WTC11 (cell line): ENCODE measurements around the gene HAP1. TPM values are rescaled to one million over a fixed set of nuclear protein-coding genes. Genes with fewer than 3 reads are reported as not detected.

Experiments used
- ATAC-seq: fragments of 200-7000 bp; cut with Tn5 transposase; 2 replicates; pipeline ENCODE4 v1.10.0; 2021; ENCODE audit warnings: mild to moderate bottlenecking, moderate library complexity
- CTCF ChIA-PET: fragments of 300-600 bp; sonication (Branson Sonifier 250); formaldehyde crosslinking; loops from one replicate; lab custom pipeline; 2021; ENCODE audit warnings: antibody characterized with exemption; lab: Charles Lee
- POLR2A ChIA-PET: fragments of 350-600 bp; sonication (Branson Sonifier 250); formaldehyde crosslinking; loops from one replicate; lab custom pipeline; 2021; ENCODE audit warnings: antibody characterized with exemption; lab: Charles Lee
- DNase-seq: peaks from one replicate; pipeline ENCODE4 v3.0.0; 2021; ENCODE audit warnings: low spot score
- H3K27ac Mint-ChIP-seq: 2 replicates; pipeline ENCODE4 v1.8.0; 2021; ENCODE audit warnings: mixed read lengths
- H3K27me3 Mint-ChIP-seq: 2 replicates; pipeline ENCODE4 v1.8.0; 2021; ENCODE audit warnings: low read depth, mild to moderate bottlenecking, moderate library complexity, mixed read lengths
- H3K36me3 Mint-ChIP-seq: 2 replicates; pipeline ENCODE4 v1.8.0; 2021; ENCODE audit warnings: mixed read lengths
- H3K4me1 Mint-ChIP-seq: 2 replicates; pipeline ENCODE4 v1.8.0; 2022; ENCODE audit warnings: mixed read lengths
- H3K4me3 Mint-ChIP-seq: 2 replicates; pipeline ENCODE4 v1.8.0; 2021; ENCODE audit warnings: mild to moderate bottlenecking, moderate library complexity, mixed read lengths
- H3K9me3 Mint-ChIP-seq: 2 replicates; pipeline ENCODE4 v1.8.0; 2021; ENCODE audit warnings: mixed read lengths
- AFF4 ChIP-seq: sonication (generic); formaldehyde crosslinking; IDR thresholded peaks from 2 replicates; pipeline ENCODE4 v1.8.1; 2023; ENCODE audit warnings: mild to moderate bottlenecking, missing genetic modification reagents, borderline replicate concordance
- ATF1 ChIP-seq: sonication (generic); formaldehyde crosslinking; IDR thresholded peaks from 2 replicates; pipeline ENCODE4 v1.8.1; 2023; ENCODE audit warnings: mild to moderate bottlenecking, moderate library complexity, missing genetic modification reagents
- ATF6 ChIP-seq: sonication (generic); formaldehyde crosslinking; IDR thresholded peaks from 2 replicates; pipeline ENCODE4 v1.8.1; 2023; ENCODE audit warnings: mild to moderate bottlenecking, missing genetic modification reagents
- FOXK1 ChIP-seq: sonication (generic); formaldehyde crosslinking; IDR thresholded peaks from 2 replicates; pipeline ENCODE4 v1.8.0; 2022; ENCODE audit warnings: mild to moderate bottlenecking, moderate library complexity, missing genetic modification reagents
- JUN ChIP-seq: sonication (generic); formaldehyde crosslinking; IDR thresholded peaks from 2 replicates; pipeline ENCODE4 v1.8.0; 2023; ENCODE audit warnings: mild to moderate bottlenecking, missing genetic modification reagents
- MLX ChIP-seq: sonication (generic); formaldehyde crosslinking; IDR thresholded peaks from 2 replicates; pipeline ENCODE4 v1.8.1; 2023; ENCODE audit warnings: mild to moderate bottlenecking, missing genetic modification reagents, moderate library complexity
- NR1H2 ChIP-seq: sonication (generic); formaldehyde crosslinking; IDR thresholded peaks from 2 replicates; pipeline ENCODE4 v1.9.0; 2021; ENCODE audit warnings: mild to moderate bottlenecking, moderate library complexity, missing genetic modification reagents
- PRRX2 ChIP-seq: fragments of 250-450 bp; sonication (Bioruptor Pico); IDR thresholded peaks from 2 replicates; pipeline ENCODE4 v1.8.0; 2021; ENCODE audit warnings: mild to moderate bottlenecking
- SMAD4 ChIP-seq: sonication (generic); formaldehyde crosslinking; IDR thresholded peaks from 2 replicates; pipeline ENCODE4 v1.8.0; 2022; ENCODE audit warnings: mild to moderate bottlenecking, missing genetic modification reagents
- TP53 ChIP-seq: sonication (generic); formaldehyde crosslinking; IDR thresholded peaks from 2 replicates; pipeline ENCODE4 v1.8.1; 2023; ENCODE audit warnings: mild to moderate bottlenecking, missing genetic modification reagents
- ZNF121 ChIP-seq: sonication (generic); formaldehyde crosslinking; IDR thresholded peaks from 2 replicates; pipeline ENCODE4 v1.8.0; 2023; ENCODE audit warnings: missing genetic modification reagents
- ZNF138 ChIP-seq: sonication (generic); formaldehyde crosslinking; conservative IDR thresholded peaks from 2 replicates; pipeline ENCODE4 v1.8.1; 2022; ENCODE audit warnings: mild to moderate bottlenecking, moderate library complexity, missing genetic modification reagents
- ZNF219 ChIP-seq: sonication (generic); formaldehyde crosslinking; IDR thresholded peaks from 2 replicates; pipeline ENCODE4 v1.8.0; 2023; ENCODE audit warnings: missing genetic modification reagents, mild to moderate bottlenecking, borderline replicate concordance
- ZNF232 ChIP-seq: sonication (generic); formaldehyde crosslinking; IDR thresholded peaks from 2 replicates; pipeline ENCODE4 v1.8.0; 2022; ENCODE audit warnings: mild to moderate bottlenecking, missing genetic modification reagents
- ZNF263 ChIP-seq: sonication (generic); formaldehyde crosslinking; IDR thresholded peaks from 2 replicates; pipeline ENCODE4 v1.8.1; 2022; ENCODE audit warnings: low read depth, mild to moderate bottlenecking, moderate library complexity, missing genetic modification reagents
- ZNF317 ChIP-seq: sonication (generic); formaldehyde crosslinking; IDR thresholded peaks from 2 replicates; pipeline ENCODE4 v1.8.1; 2023; ENCODE audit warnings: low read depth, mild to moderate bottlenecking, moderate library complexity, missing genetic modification reagents, borderline replicate concordance
- ZNF512 ChIP-seq: sonication (generic); formaldehyde crosslinking; IDR thresholded peaks from 2 replicates; pipeline ENCODE4 v1.8.1; 2022; ENCODE audit warnings: missing genetic modification reagents, borderline replicate concordance
- total RNA-seq: library from RNA; stranded (reverse); gene quantifications from 3 replicates; pipeline ENCODE4 v1.2.3, GENCODE V29; 2021

HAP1 gene
- total RNA-seq, 1 experiment from 2014 or later, result 4.4 TPM

GRCh38 chr17:41762841-41763240, 28.4 kb upstream of the HAP1 start:
- Mint-ChIP-seq H3K9me3 (no peaks in the 10 kb centered on the region), H3K4me3 (no peak overlapping the region), H3K27me3 (no peaks in the 10 kb centered on the region), H3K27ac (no peak overlapping the region), H3K4me1 (no peaks in the 10 kb centered on the region), H3K36me3 (peaks cover 82% of the 10 kb centered on the region)
- CTCF ChIA-PET, result interaction anchor here (0.7 to 2.7 kb wide), 2 partner anchors 23 to 38 kb away, joined by 3 to 14 read pairs; partner anchors contain the start of gene JUP
- POLR2A ChIA-PET, result no interaction called here
- DNase-seq (no peak), ATAC-seq (no peak)
- TF ChIP-seq NR1H2 (CRISPR knock-in tag) (no peak), ZNF138 (CRISPR knock-in tag) (no peak), AFF4 (CRISPR knock-in tag) (no peak), PRRX2 (CRISPR knock-in tag) (no peak), ATF6 (CRISPR knock-in tag) (no peak), ZNF512 (no peak), ZNF232 (CRISPR knock-in tag) (no peak)

GRCh38 chr17:41762391-41762790, 27.9 kb upstream of the HAP1 start:
- no peaks in the 10 kb centered on the region for H3K9me3 Mint-ChIP-seq
- no peaks in the 10 kb centered on the region for H3K27me3 Mint-ChIP-seq
- H3K36me3 Mint-ChIP-seq, result peaks cover 83% of the 10 kb centered on the region
- no peaks in the 10 kb centered on the region for H3K4me1 Mint-ChIP-seq
- DNase-seq (no peak), ATAC-seq (no peak)
- no peak overlapping the region for H3K4me3 Mint-ChIP-seq
- CTCF ChIA-PET, result interaction anchor here (0.7 to 2.7 kb wide), 2 partner anchors 23 to 38 kb away, joined by 3 to 14 read pairs; partner anchors contain the start of gene JUP
- no peak overlapping the region for H3K27ac Mint-ChIP-seq
- POLR2A ChIA-PET, result no interaction called here
- no peak for TF ChIP-seq ATF1 (CRISPR knock-in tag)
- no peak for TF ChIP-seq ZNF263 (CRISPR knock-in tag)
- TF ChIP-seq ZNF121 (CRISPR knock-in tag), result no peak
- TF ChIP-seq TP53 (CRISPR knock-in tag), result no peak
- TF ChIP-seq SMAD4 (CRISPR knock-in tag), result no peak
- TF ChIP-seq ZNF219 (CRISPR knock-in tag), result no peak
- no peak for TF ChIP-seq JUN
- TF ChIP-seq ZNF317 (CRISPR knock-in tag), result no peak
- no peak for TF ChIP-seq MLX (CRISPR knock-in tag)
- no peak for TF ChIP-seq FOXK1 (CRISPR knock-in tag)
